SH-SY5Y (cell line): ENCODE results near the gene MTRFR.

Experiments
- GATA2 ChIP-seq: IDR thresholded peaks from 2 replicates; pipeline ENCODE4 v1.6.1; 2011; ENCODE audit warnings: mild to moderate bottlenecking, low read depth, low read length
- GATA3 ChIP-seq: IDR thresholded peaks from 2 replicates; pipeline ENCODE4 v1.6.1; 2011; ENCODE audit warnings: low read depth, mild to moderate bottlenecking, low read length, moderate library complexity

DNA sequence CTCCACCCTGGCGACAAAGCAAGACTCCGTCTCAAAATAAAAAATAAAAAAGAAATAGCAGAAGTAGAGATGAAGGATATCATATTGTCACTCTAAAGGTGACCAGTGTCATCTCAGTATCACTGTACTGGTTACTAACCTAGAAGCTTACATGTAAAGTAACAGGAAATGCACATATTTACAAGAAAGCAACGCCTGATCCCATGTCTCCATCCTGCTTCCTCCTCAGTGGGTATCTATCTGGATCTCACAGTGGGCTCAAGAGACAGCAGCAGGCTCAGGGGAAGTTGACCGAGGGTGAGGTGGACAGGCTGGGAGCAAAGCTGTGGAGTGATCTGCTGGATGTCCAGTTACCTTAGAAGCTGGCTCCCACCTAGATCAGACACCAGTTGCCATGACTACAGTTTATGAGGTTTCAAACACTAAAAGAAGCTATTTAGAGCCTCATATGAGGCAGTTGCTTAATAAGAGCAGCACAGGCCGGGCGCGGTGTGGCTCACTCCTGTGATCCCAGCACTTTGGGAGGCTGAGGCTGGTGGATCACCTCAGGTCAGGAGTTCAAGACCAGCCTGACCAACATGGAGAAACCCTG, 10.5 kb downstream of the MTRFR start:
- TF ChIP-seq GATA2 (no peak), GATA3 (no peak)
